LNCAP (cell line): ENCODE data around the gene QSOX2.

ENCODE experiments used
- TF ChIP-seq, protein P1 (sequence below): fragments of 450-650 bp; IDR thresholded peaks from 2 replicates; pipeline ENCODE4 v1.5.1; 2017; ENCODE audit warnings: mild to moderate bottlenecking

The QSOX2 gene

DNA sequence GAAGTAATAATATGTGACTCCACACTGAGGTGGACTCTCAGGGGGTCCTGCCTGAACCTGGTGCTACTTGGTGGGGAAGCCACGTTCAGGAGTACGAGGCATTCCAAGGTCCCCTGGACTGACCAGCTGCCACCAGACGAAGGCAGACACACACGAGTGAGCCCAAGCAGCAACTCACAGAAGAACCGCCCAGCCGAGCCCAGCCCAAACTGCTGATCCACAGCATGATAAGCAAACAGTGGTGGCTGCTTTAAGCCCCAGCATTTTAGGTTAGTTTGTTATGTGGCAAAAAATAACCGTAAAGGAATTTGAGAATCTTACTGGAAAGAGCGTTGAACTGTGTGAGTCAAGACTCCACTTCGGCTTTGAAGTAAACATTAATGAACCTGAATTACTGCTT lies 31.9 kb downstream of the QSOX2 start:
- TF ChIP-seq, protein P1, sequence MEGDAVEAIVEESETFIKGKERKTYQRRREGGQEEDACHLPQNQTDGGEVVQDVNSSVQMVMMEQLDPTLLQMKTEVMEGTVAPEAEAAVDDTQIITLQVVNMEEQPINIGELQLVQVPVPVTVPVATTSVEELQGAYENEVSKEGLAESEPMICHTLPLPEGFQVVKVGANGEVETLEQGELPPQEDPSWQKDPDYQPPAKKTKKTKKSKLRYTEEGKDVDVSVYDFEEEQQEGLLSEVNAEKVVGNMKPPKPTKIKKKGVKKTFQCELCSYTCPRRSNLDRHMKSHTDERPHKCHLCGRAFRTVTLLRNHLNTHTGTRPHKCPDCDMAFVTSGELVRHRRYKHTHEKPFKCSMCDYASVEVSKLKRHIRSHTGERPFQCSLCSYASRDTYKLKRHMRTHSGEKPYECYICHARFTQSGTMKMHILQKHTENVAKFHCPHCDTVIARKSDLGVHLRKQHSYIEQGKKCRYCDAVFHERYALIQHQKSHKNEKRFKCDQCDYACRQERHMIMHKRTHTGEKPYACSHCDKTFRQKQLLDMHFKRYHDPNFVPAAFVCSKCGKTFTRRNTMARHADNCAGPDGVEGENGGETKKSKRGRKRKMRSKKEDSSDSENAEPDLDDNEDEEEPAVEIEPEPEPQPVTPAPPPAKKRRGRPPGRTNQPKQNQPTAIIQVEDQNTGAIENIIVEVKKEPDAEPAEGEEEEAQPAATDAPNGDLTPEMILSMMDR, result no peak

GRCh38 chr9:136212345-136212950 lies 33.2 kb downstream of the QSOX2 start:
- TF ChIP-seq, protein P1, result no peak

GRCh38 chr9:136211441-136212344 lies 33.9 kb downstream of the QSOX2 start:
- TF ChIP-seq, protein P1, result no peak

DNA sequence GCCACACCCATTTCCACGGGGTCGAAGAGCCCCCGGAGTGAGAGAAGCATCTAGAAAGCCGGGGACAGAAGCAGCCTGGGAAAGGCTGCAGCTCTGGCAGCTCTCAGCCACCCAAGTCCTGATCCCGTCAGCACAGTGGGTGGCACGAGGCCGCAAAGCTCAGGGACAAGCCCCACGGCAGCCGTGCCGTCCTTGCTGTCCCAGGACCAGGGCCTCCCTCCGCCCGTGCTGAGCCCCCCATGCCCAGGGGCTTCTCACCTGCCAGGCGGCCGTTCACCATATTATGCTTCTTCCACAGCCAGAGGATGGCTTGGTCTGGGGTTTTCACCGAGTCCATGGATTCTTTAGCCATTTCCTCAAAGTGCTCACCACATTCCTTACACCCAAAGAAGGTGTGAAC lies 34.6 kb downstream of the QSOX2 start:
- TF ChIP-seq, protein P1, result no peak

GRCh38 chr9:136210276-136210675 lies 35.3 kb downstream of the QSOX2 start:
- TF ChIP-seq, protein P1, result no peak

DNA sequence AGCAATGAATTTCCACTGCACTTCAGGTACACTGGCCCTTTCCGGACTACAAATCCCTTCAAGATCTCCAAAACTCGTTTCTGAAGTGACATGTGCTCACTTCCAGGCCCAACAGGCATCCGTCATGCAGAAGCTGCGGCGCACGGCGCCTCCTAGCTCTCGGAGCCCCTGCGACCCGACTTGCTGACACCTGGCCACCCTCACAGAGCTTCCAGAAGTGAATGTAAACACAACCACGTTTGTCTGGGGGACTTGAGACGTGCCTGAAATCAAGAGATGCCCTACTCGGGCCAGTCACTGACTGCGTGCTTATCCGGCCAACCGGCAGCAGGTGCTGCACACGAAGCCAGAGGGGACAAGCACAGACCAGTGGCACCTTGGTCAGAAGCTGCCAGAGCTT lies 35.8 kb downstream of the QSOX2 start:
- TF ChIP-seq, protein P1, result no peak

DNA sequence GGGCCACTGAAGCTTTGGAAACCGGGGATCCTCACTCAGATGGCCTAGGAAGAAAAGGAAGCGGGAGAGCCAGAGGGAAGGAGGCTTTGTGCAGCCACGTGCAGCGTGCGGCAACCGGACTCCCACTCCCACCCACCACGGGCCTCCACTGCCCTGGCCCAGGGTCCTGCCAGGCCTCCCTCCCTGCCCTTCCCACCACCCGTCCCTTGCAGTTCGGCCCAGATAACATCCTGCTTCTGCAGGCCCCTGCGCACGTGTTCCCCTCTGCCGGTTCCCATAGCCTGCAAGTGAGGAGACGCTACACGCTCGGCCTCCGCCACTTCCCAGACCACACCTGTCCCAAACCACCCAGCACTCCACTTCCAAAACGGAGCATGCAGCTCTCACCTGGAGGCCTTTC lies 36.4 kb downstream of the QSOX2 start:
- TF ChIP-seq, protein P1, result no peak
